ENCODE results near the gene CREB3L1. TPM values are rescaled to one million over a fixed set of nuclear protein-coding genes. Genes with fewer than 3 reads are reported as not detected.

Gene CREB3L1
- total and polyA plus RNA-seq, 2 of the 13 experiments (the other 11 are each of a cell fraction or from before 2014, with no cell fraction given), result not detected

- TF ChIP-seq TERF1 (CRISPR knock-in tag; IDR thresholded peaks at IDR 0.05) (no peak), ZFP37 (CRISPR knock-in tag; IDR thresholded peaks at IDR 0.05; ENCODE audit: borderline replicate concordance) (0 out of 2 replicates have a peak, but pooled peaks have one; percentile 48), SP2 (CRISPR knock-in tag; IDR thresholded peaks at IDR 0.05) (0 out of 2 replicates have a peak, but pooled peaks have one; percentile 30), ZNF572 (CRISPR knock-in tag; IDR thresholded peaks at IDR 0.05) (no peak), POLR2AphosphoS2 (IDR thresholded peaks at IDR 0.05; ENCODE audit: low read depth, low read length) (no peak), ZNF609 (CRISPR knock-in tag; IDR thresholded peaks at IDR 0.05; ENCODE audit: borderline replicate concordance) (peak; percentile 56; the same call in 1 of the 2 replicates), ZFYVE20 (CRISPR knock-in tag; IDR thresholded peaks at IDR 0.05; ENCODE audit: borderline replicate concordance, low read depth) (no peak), NCOA5 (CRISPR knock-in tag; IDR thresholded peaks at IDR 0.05) (no peak), KMT2B (CRISPR knock-in tag; IDR thresholded peaks at IDR 0.05) (peak; percentile 19; the same call in 1 of the 2 replicates), ZNF282 (IDR thresholded peaks at IDR 0.05; ENCODE audit: partially characterized antibody) (no peak), ZNF17 (CRISPR knock-in tag; IDR thresholded peaks at IDR 0.05) (no peak), ZNF704 (CRISPR knock-in tag; IDR thresholded peaks at IDR 0.05; ENCODE audit: borderline replicate concordance) (peak; percentile 38; the same call in 1 of the 2 replicates), ZNF879 (CRISPR knock-in tag; IDR thresholded peaks at IDR 0.05) (no peak), MEIS1 (CRISPR knock-in tag; IDR thresholded peaks at IDR 0.05; ENCODE audit: borderline replicate concordance) (peak; percentile 79; the same call in 1 of the 2 replicates), MXD3 (CRISPR knock-in tag; IDR thresholded peaks at IDR 0.05) (0 out of 2 replicates have a peak, but pooled peaks have one; percentile 33), KLF15 (CRISPR knock-in tag; IDR thresholded peaks at IDR 0.05; ENCODE audit: borderline replicate concordance) (no peak), ZFP90 (CRISPR knock-in tag; IDR thresholded peaks at IDR 0.05; ENCODE audit: borderline replicate concordance) (peak; percentile 75; the same call in 1 of the 2 replicates), ELK4 (CRISPR knock-in tag; IDR thresholded peaks at IDR 0.05; ENCODE audit: borderline replicate concordance) (no peak), SOX5 (CRISPR knock-in tag; IDR thresholded peaks at IDR 0.05; ENCODE audit: borderline replicate concordance) (no peak; the same call in 1 of the 2 replicates), RCOR2 (CRISPR knock-in tag; IDR thresholded peaks at IDR 0.05) (no peak; the same call in 1 of the 2 replicates)
These were observed 34.3 kb upstream of the CREB3L1 start (continued) for GRCh38 chr11:46242952-46243795.
